ENCODE results near the gene FRMD7. TPM values are rescaled to one million over a fixed set of nuclear protein-coding genes. Genes with fewer than 3 reads are reported as not detected.

FRMD7 gene
- total and polyA plus RNA-seq, 2 of the 4 experiments (the other 2 are of a cell fraction), result not detected

DNA sequence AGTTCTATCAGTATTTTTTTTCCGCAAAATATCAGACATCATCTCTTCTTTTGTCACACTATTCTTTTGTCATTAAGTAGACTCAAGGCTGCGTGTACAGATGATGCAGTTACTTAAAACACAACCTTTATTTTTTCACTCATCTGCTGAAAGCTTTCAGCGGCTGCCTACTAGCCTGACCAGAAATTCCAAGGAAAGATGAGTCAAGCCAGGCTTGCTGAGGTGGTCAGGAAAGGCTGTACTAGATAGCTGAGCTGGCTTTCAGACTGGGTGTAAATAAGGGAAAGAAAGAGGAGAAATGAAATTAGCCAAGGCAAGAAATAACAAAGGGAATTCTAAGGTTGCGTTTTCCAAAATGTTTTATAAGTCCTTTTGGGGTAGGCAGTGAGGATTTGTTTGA, 86.8 kb downstream of the FRMD7 start:
- ChIA-PET CTCF (no interaction called here), POLR2A (ENCODE audit: unreplicated experiment) (no interaction called here)
- Histone ChIP-seq H3K4me3 (ENCODE audit: insufficient read depth, low read depth, low read length) (no peak overlapping the region), H3K14ac (replicated peaks; ENCODE audit: low read depth, low read length) (no peak overlapping the region), H2BK120ac (ENCODE audit: low read depth, low read length) (no peak overlapping the region), H3K9ac (ENCODE audit: low read depth, low read length) (no peak overlapping the region), H3K18ac (ENCODE audit: low read depth, low read length) (no peak overlapping the region), H3K4me2 (ENCODE audit: low read depth, low read length) (no peak overlapping the region), H3K36me3 (ENCODE audit: control insufficient read depth, insufficient read depth, low read length) (no peaks in the 10 kb centered on the region), H4K8ac (ENCODE audit: low read depth in 2 of 2, low read length in 2 of 2) (no peak overlapping the region), H3K4ac (ENCODE audit: low read depth, low read length) (no peak overlapping the region), H3K27ac (ENCODE audit: insufficient read depth, low read length) (no peak overlapping the region), H3K23ac (ENCODE audit: low read depth, low read length) (no peak overlapping the region), H3K56ac (ENCODE audit: extremely low read depth, insufficient read depth, low read length) (no peak overlapping the region), H3K9me3 (ENCODE audit: control insufficient read depth, insufficient read depth, low read length) (no peaks in the 10 kb centered on the region), H2BK20ac (ENCODE audit: low read depth, low read length) (no peak overlapping the region), H3K79me1 (ENCODE audit: low read depth in 1 of 2, low read length in 2 of 2) (no peaks in the 10 kb centered on the region), H2BK5ac (ENCODE audit: low read depth, low read length, poor library complexity, severe bottlenecking) (no peak overlapping the region), H4K20me1 (ENCODE audit: insufficient read depth, low read length) (no peaks in the 10 kb centered on the region), H2AK5ac (ENCODE audit: low read depth, low read length) (no peak overlapping the region), H2BK15ac (ENCODE audit: low read depth, low read length) (no peak overlapping the region), H2AK9ac (replicated peaks; ENCODE audit: low read depth, low read length, poor library complexity) (no peak overlapping the region), H3K27me3 (ENCODE audit: control insufficient read depth, insufficient read depth, low read length) (peaks cover 1% of the 10 kb centered on the region; the same call in 1 of the 2 replicates), H3K9me1 (ENCODE audit: insufficient read depth, low read length) (no peaks in the 10 kb centered on the region), H4K5ac (ENCODE audit: low read depth, low read length) (no peak overlapping the region), H4K91ac (ENCODE audit: insufficient read depth, low read depth, low read length) (no peak overlapping the region), H2AFZ (replicated peaks; ENCODE audit: low read length, poor library complexity) (no peak overlapping the region), H3K4me1 (ENCODE audit: control insufficient read depth, insufficient read depth, low read length) (no peaks in the 10 kb centered on the region)
- dilution Hi-C loops (cut with HindIII; ENCODE audit: low sequenced_read_pairs, unreplicated experiment) (no loop called here), intact Hi-C loops (cut with micrococcal nuclease) (no loop called here), in situ Hi-C loops (cut with MboI; ENCODE audit: low sequenced_read_pairs) (no loop called here)
- no CpG with 5 or more reads among the region's 4 CpGs for WGBS, 2 experiments (ENCODE audit: extremely low coverage in 2 of 2, insufficient read length in 1 of 2)
- ATAC-seq (ENCODE audit: low read depth) (no peak), DNase-seq (no peak)
- BruUV-seq (replicated peaks), result no TSS peak
- TF ChIP-seq CTCF (conservative IDR thresholded peaks at IDR 0.05; ENCODE audit: low read depth, low read length) (no peak), RFX5 (IDR thresholded peaks at IDR 0.05; ENCODE audit: low read depth, low read length) (no peak), SMC3 (IDR thresholded peaks at IDR 0.05; ENCODE audit: low read depth, low read length) (no peak), RAD21 (IDR thresholded peaks at IDR 0.05; ENCODE audit: low read length) (no peak), RCOR1 (IDR thresholded peaks at IDR 0.05; ENCODE audit: insufficient replicate concordance, low read length) (no peak), MAZ (IDR thresholded peaks at IDR 0.05; ENCODE audit: borderline replicate concordance, low read depth, low read length) (no peak), CEBPB (IDR thresholded peaks at IDR 0.05; ENCODE audit: low read depth, low read length) (no peak), MAFK (IDR thresholded peaks at IDR 0.05; ENCODE audit: low read depth, low read length) (no peak), FOS (IDR thresholded peaks at IDR 0.05; ENCODE audit: low read depth, low read length) (no peak), CHD1 (IDR thresholded peaks at IDR 0.05; ENCODE audit: low read depth, low read length) (no peak), MXI1 (IDR thresholded peaks at IDR 0.05; ENCODE audit: borderline replicate concordance, low read depth, low read length) (no peak), POLR2A (IDR thresholded peaks at IDR 0.05; ENCODE audit: low read depth, low read length) (no peak), NFE2L2 (IDR thresholded peaks at IDR 0.05; ENCODE audit: low read depth, low read length) (no peak), BHLHE40 (IDR thresholded peaks at IDR 0.05; ENCODE audit: low read depth, low read length) (no peak)
- TF ChIP-seq, protein P1, sequence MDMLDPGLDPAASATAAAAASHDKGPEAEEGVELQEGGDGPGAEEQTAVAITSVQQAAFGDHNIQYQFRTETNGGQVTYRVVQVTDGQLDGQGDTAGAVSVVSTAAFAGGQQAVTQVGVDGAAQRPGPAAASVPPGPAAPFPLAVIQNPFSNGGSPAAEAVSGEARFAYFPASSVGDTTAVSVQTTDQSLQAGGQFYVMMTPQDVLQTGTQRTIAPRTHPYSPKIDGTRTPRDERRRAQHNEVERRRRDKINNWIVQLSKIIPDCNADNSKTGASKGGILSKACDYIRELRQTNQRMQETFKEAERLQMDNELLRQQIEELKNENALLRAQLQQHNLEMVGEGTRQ (IDR thresholded peaks at IDR 0.05; ENCODE audit: low read depth, low read length), result no peak

All from IMR-90 (cell line).